HL-60 (cell line): ENCODE measurements around the gene LARP4B.

ENCODE experiments used
- SPI1 ChIP-seq: IDR thresholded peaks from 2 replicates; pipeline ENCODE4 v1.6.1; 2012; ENCODE audit warnings: low read depth, mild to moderate bottlenecking, borderline replicate concordance
- TF ChIP-seq, protein P1 (sequence below): IDR thresholded peaks from one replicate; pipeline ENCODE4 v1.5.1; 2011; ENCODE audit warnings: low read length, control low read depth, inconsistent platforms; ENCODE audit not compliant: insufficient read depth

DNA sequence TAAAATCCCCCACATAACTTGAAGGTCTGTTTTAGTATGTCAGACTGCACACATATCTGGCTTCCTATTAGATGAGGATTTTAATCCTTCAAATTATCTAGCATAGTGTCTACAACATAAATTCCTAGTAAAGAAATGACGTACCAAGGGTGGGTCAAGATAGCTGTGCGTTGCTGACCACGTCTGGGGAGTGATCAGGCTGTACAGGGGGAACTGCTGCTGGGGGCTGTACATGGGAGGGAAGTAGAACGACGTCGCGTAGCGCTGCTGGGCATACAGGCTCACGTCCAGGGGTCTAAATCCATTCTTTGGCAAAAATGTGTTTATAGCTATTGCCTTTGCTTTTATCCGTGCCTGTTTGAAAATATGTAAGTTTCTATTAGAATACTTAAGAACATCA lies 102.3 kb downstream of the LARP4B start:
- TF ChIP-seq, protein P1, sequence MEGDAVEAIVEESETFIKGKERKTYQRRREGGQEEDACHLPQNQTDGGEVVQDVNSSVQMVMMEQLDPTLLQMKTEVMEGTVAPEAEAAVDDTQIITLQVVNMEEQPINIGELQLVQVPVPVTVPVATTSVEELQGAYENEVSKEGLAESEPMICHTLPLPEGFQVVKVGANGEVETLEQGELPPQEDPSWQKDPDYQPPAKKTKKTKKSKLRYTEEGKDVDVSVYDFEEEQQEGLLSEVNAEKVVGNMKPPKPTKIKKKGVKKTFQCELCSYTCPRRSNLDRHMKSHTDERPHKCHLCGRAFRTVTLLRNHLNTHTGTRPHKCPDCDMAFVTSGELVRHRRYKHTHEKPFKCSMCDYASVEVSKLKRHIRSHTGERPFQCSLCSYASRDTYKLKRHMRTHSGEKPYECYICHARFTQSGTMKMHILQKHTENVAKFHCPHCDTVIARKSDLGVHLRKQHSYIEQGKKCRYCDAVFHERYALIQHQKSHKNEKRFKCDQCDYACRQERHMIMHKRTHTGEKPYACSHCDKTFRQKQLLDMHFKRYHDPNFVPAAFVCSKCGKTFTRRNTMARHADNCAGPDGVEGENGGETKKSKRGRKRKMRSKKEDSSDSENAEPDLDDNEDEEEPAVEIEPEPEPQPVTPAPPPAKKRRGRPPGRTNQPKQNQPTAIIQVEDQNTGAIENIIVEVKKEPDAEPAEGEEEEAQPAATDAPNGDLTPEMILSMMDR: no peak
- TF ChIP-seq SPI1: no peak
